ENCODE results near the gene CCNE1.

The CCNE1 gene

GRCh38 chr19:29817316-29817715, 5.5 kb downstream of the CCNE1 start:
- H4K8ac ChIP-seq (ENCODE audit: low read depth, low read length), result no peak overlapping the region
- H3K18ac ChIP-seq (ENCODE audit: low read length), result no peak overlapping the region
- no peak overlapping the region for H3K4ac ChIP-seq (ENCODE audit: low read depth, low read length)
- no peak overlapping the region for H3K4me2 ChIP-seq (ENCODE audit: low read length)
- no peak overlapping the region for H3K14ac ChIP-seq (ENCODE audit: low read length)
- H3K27ac ChIP-seq (ENCODE audit: low read depth, low read length), result no peak overlapping the region
- H2BK5ac ChIP-seq (ENCODE audit: low read depth, low read length, poor library complexity), result no peak overlapping the region
- H4K12ac ChIP-seq (ENCODE audit: low read depth, low read length), result no peak overlapping the region
- H3K4me3 ChIP-seq (ENCODE audit: low read depth, low read length), result no peak overlapping the region
- no peak overlapping the region for H3K9ac ChIP-seq (ENCODE audit: low read length)
- no peaks in the 10 kb centered on the region for H3K9me3 ChIP-seq (ENCODE audit: insufficient read depth, low read depth, low read length)
- no peak overlapping the region for H2AK5ac ChIP-seq (ENCODE audit: low read length)
- no CpG with 5 or more reads among the region's 4 CpGs for WGBS (ENCODE audit: extremely low coverage, insufficient coverage, insufficient read length)
- H3K79me2 ChIP-seq (ENCODE audit: control insufficient read depth, insufficient read depth, low read length, poor library complexity), result peaks cover 3% of the 10 kb centered on the region
- H3K4me1 ChIP-seq (ENCODE audit: control insufficient read depth in 1 of 2, insufficient read depth in 2 of 2, low read length in 2 of 2), result peaks cover 0 to 3% of the 10 kb centered on the region in 2 experiments
- peaks cover 9 to 17% of the 10 kb centered on the region in 2 experiments for H3K36me3 ChIP-seq (ENCODE audit: control insufficient read depth in 1 of 2, insufficient read depth in 2 of 2, low read length in 2 of 2)
- DNase-seq, result peak; percentile 65 to 92
- H3K27me3 ChIP-seq (ENCODE audit: insufficient read depth, low read length), result no peaks in the 10 kb centered on the region
- H4K91ac ChIP-seq (ENCODE audit: low read depth, low read length), result no peak overlapping the region
- no peak overlapping the region for H2BK12ac ChIP-seq (ENCODE audit: low read length)
- H3K23ac ChIP-seq (ENCODE audit: low read length), result no peak overlapping the region
- no peak overlapping the region for H2BK120ac ChIP-seq (ENCODE audit: insufficient read depth, low read length, poor library complexity)
- no peak overlapping the region for H2AFZ ChIP-seq (ENCODE audit: insufficient read depth, low read length, poor library complexity)
- peaks cover 1% of the 10 kb centered on the region for H3K79me1 ChIP-seq (ENCODE audit: low read length)

- H3K23ac ChIP-seq (ENCODE audit: low read length), result no peak overlapping the region
- H2BK120ac ChIP-seq (ENCODE audit: insufficient read depth, low read length, poor library complexity), result no peak overlapping the region
- H3K4me2 ChIP-seq (ENCODE audit: low read length), result no peak overlapping the region
- no peak for DNase-seq
- H3K4me3 ChIP-seq (ENCODE audit: low read depth, low read length), result no peak overlapping the region
- no peak overlapping the region for H4K8ac ChIP-seq (ENCODE audit: low read depth, low read length)
- WGBS (ENCODE audit: extremely low coverage, insufficient coverage, insufficient read length), result no CpG with 5 or more reads among the region's 4 CpGs
- H4K91ac ChIP-seq (ENCODE audit: low read depth, low read length), result no peak overlapping the region
- H3K4me1 ChIP-seq (ENCODE audit: control insufficient read depth in 1 of 2, insufficient read depth in 2 of 2, low read length in 2 of 2), result no peaks in the 10 kb centered on the region
- H2BK12ac ChIP-seq (ENCODE audit: low read length), result no peak overlapping the region
- H3K79me2 ChIP-seq (ENCODE audit: control insufficient read depth, insufficient read depth, low read length, poor library complexity), result no peaks in the 10 kb centered on the region
- peaks cover 1% of the 10 kb centered on the region for H3K9me3 ChIP-seq (ENCODE audit: insufficient read depth, low read depth, low read length)
- no peak overlapping the region for H4K12ac ChIP-seq (ENCODE audit: low read depth, low read length)
- no peak overlapping the region for H3K18ac ChIP-seq (ENCODE audit: low read length)
- H2AFZ ChIP-seq (ENCODE audit: insufficient read depth, low read length, poor library complexity), result no peak overlapping the region
- no peak overlapping the region for H3K27ac ChIP-seq (ENCODE audit: low read depth, low read length)
- H3K79me1 ChIP-seq (ENCODE audit: low read length), result no peaks in the 10 kb centered on the region
- no peak overlapping the region for H2BK5ac ChIP-seq (ENCODE audit: low read depth, low read length, poor library complexity)
- no peak overlapping the region for H2AK5ac ChIP-seq (ENCODE audit: low read length)
- H3K9ac ChIP-seq (ENCODE audit: low read length), result no peak overlapping the region
- H3K4ac ChIP-seq (ENCODE audit: low read depth, low read length), result no peak overlapping the region
- H3K14ac ChIP-seq (ENCODE audit: low read length), result no peak overlapping the region
- no peaks in the 10 kb centered on the region for H3K27me3 ChIP-seq (ENCODE audit: insufficient read depth, low read length)
- peaks cover 16 to 26% of the 10 kb centered on the region in 2 experiments for H3K36me3 ChIP-seq (ENCODE audit: control insufficient read depth in 1 of 2, insufficient read depth in 2 of 2, low read length in 2 of 2)
These were observed 7.5 kb downstream of the CCNE1 start for GRCh38 chr19:29819300-29819699.

GRCh38 chr19:29819986-29820385, 8.2 kb downstream of the CCNE1 start:
- Histone ChIP-seq H3K4me1 (ENCODE audit: control insufficient read depth in 1 of 2, insufficient read depth in 2 of 2, low read length in 2 of 2) (no peaks in the 10 kb centered on the region), H3K9me3 (ENCODE audit: insufficient read depth, low read depth, low read length) (peaks cover 1% of the 10 kb centered on the region), H3K4me2 (ENCODE audit: low read length) (no peak overlapping the region), H3K14ac (ENCODE audit: low read length) (no peak overlapping the region), H3K27ac (ENCODE audit: low read depth, low read length) (no peak overlapping the region), H2AK5ac (ENCODE audit: low read length) (no peak overlapping the region), H4K8ac (ENCODE audit: low read depth, low read length) (no peak overlapping the region), H4K91ac (ENCODE audit: low read depth, low read length) (no peak overlapping the region), H2AFZ (ENCODE audit: insufficient read depth, low read length, poor library complexity) (no peak overlapping the region), H3K4me3 (ENCODE audit: low read depth, low read length) (no peak overlapping the region), H3K36me3 (ENCODE audit: control insufficient read depth in 1 of 2, insufficient read depth in 2 of 2, low read length in 2 of 2) (peaks cover 16 to 28% of the 10 kb centered on the region in 2 experiments), H3K27me3 (ENCODE audit: insufficient read depth, low read length) (no peaks in the 10 kb centered on the region), H2BK12ac (ENCODE audit: low read length) (no peak overlapping the region), H2BK5ac (ENCODE audit: low read depth, low read length, poor library complexity) (no peak overlapping the region), H3K9ac (ENCODE audit: low read length) (no peak overlapping the region), H3K79me2 (ENCODE audit: control insufficient read depth, insufficient read depth, low read length, poor library complexity) (no peaks in the 10 kb centered on the region), H3K18ac (ENCODE audit: low read length) (no peak overlapping the region), H4K12ac (ENCODE audit: low read depth, low read length) (no peak overlapping the region), H3K79me1 (ENCODE audit: low read length) (no peaks in the 10 kb centered on the region), H2BK120ac (ENCODE audit: insufficient read depth, low read length, poor library complexity) (no peak overlapping the region), H3K4ac (ENCODE audit: low read depth, low read length) (no peak overlapping the region), H3K23ac (ENCODE audit: low read length) (no peak overlapping the region)
- WGBS (ENCODE audit: extremely low coverage, insufficient coverage, insufficient read length), result no CpG with 5 or more reads among the region's 6 CpGs
- peak; percentile 96 to 97 for DNase-seq

GRCh38 chr19:29823581-29824330, 12.0 kb downstream of the CCNE1 start:
- no CpG with 5 or more reads among the region's 20 CpGs for whole genome bisulfite sequencing (ENCODE audit: extremely low coverage, insufficient coverage, insufficient read length)

More at GRCh38 chr19:29823581-29824330, 12.0 kb downstream of the CCNE1 start:
- Histone ChIP-seq H3K14ac (ENCODE audit: low read length) (no peak overlapping the region), H3K9ac (ENCODE audit: low read length) (no peak overlapping the region), H4K91ac (ENCODE audit: low read depth, low read length) (no peak overlapping the region), H3K4me2 (ENCODE audit: low read length) (no peak overlapping the region), H3K79me1 (ENCODE audit: low read length) (no peaks in the 10 kb centered on the region), H3K4me1 (ENCODE audit: control insufficient read depth in 1 of 2, insufficient read depth in 2 of 2, low read length in 2 of 2) (no peaks in the 10 kb centered on the region), H3K4me3 (ENCODE audit: low read depth, low read length) (no peak overlapping the region), H2AFZ (ENCODE audit: insufficient read depth, low read length, poor library complexity) (no peak overlapping the region), H3K9me3 (ENCODE audit: insufficient read depth, low read depth, low read length) (peaks cover 1% of the 10 kb centered on the region), H2BK5ac (ENCODE audit: low read depth, low read length, poor library complexity) (no peak overlapping the region), H2AK5ac (ENCODE audit: low read length) (no peak overlapping the region), H3K4ac (ENCODE audit: low read depth, low read length) (no peak overlapping the region), H3K23ac (ENCODE audit: low read length) (no peak overlapping the region), H2BK12ac (ENCODE audit: low read length) (no peak overlapping the region), H3K27me3 (ENCODE audit: insufficient read depth, low read length) (no peaks in the 10 kb centered on the region), H3K27ac (ENCODE audit: low read depth, low read length) (no peak overlapping the region), H4K8ac (ENCODE audit: low read depth, low read length) (no peak overlapping the region), H3K36me3 (ENCODE audit: control insufficient read depth in 1 of 2, insufficient read depth in 2 of 2, low read length in 2 of 2) (peaks cover 16 to 25% of the 10 kb centered on the region in 2 experiments), H3K79me2 (ENCODE audit: control insufficient read depth, insufficient read depth, low read length, poor library complexity) (no peaks in the 10 kb centered on the region), H4K12ac (ENCODE audit: low read depth, low read length) (no peak overlapping the region), H2BK120ac (ENCODE audit: insufficient read depth, low read length, poor library complexity) (no peak overlapping the region), H3K18ac (ENCODE audit: low read length) (no peak overlapping the region)
- no peak for DNase-seq

Data from trophoblast cell (in vitro differentiated cells and primary cell).